VCaP (cell line): Measurements from ENCODE around the gene PCSK6.
"Not testable (repeated sequence)": the region's sequence is repeated elsewhere in the genome, so short reads cannot be mapped to it uniquely, and the experiment has no call there.

ENCODE experiments used
- H3K27ac ChIP-seq: fragments of 450-650 bp; 2 replicates; pipeline ENCODE4 v1.5.1; 2017
- TF ChIP-seq, protein P1 (sequence below): fragments of 450-650 bp; conservative IDR thresholded peaks from 2 replicates; pipeline ENCODE4 v1.5.1; 2017; ENCODE audit warnings: mild to moderate bottlenecking, moderate library complexity

PCSK6 gene

DNA sequence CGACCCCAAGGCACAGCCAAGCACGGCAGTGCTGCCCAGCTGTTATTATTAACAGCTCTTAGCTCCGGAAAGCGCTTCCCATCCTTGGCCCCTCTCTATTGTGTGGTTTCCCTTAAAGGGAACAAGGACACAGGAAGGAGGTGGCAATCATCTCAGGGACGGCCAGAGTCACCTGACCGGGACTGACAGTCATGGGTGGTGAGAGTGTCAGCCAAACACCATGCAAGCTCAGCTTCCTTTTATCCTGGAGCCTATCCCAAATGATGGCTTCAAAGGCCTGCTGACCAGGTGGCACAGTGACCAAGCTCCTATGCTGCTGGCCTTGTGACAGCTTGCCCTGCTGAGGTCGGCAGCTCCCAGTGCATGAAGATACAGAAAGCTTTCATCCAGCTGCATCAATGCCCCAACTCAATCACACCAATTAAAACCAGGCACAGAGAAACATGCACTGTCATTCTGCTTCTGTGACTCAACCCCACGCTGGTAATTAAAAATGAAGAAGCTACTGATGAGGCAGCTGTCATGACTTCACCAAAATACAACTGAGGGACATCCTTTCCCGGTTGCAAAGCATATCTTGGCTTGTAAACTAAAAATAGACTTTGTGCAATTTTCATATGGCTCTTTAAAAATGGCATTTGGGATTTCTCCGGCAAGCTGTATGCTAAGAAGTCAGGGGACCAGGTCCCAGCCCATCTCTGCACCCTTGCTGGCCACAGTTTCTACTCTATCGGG is 34.0 kb downstream of the PCSK6 start:
- H3K27ac ChIP-seq = no peak overlapping the region
- TF ChIP-seq, protein P1, sequence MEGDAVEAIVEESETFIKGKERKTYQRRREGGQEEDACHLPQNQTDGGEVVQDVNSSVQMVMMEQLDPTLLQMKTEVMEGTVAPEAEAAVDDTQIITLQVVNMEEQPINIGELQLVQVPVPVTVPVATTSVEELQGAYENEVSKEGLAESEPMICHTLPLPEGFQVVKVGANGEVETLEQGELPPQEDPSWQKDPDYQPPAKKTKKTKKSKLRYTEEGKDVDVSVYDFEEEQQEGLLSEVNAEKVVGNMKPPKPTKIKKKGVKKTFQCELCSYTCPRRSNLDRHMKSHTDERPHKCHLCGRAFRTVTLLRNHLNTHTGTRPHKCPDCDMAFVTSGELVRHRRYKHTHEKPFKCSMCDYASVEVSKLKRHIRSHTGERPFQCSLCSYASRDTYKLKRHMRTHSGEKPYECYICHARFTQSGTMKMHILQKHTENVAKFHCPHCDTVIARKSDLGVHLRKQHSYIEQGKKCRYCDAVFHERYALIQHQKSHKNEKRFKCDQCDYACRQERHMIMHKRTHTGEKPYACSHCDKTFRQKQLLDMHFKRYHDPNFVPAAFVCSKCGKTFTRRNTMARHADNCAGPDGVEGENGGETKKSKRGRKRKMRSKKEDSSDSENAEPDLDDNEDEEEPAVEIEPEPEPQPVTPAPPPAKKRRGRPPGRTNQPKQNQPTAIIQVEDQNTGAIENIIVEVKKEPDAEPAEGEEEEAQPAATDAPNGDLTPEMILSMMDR = no peak

DNA sequence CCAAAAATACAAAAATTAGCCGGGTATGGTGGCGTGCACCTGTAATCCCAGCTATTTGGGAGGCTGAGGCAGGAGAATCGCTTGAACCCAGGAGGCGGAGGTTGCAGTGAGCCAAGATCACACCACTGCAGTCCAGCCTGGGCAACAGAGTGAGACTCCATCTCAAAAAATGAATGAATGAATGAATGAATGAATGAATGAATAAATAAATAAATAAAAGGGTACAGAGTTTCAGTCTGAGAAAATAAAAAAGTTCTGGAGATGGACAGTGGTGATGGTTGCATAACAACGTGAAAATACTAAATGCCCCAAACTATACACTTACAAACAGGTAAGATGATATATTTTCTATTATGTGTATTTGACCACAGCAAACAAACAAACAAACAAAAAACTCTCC is 34.7 kb downstream of the PCSK6 start:
- H3K27ac ChIP-seq = not testable (repeated sequence)

- TF ChIP-seq, protein P1 = no peak
- H3K27ac ChIP-seq = no peak overlapping the region
Measured at GRCh38 chr15:101454365-101454764, 35.1 kb downstream of the PCSK6 start.

- TF ChIP-seq, protein P1 = no peak
Measured at GRCh38 chr15:101453123-101454120, 36.1 kb downstream of the PCSK6 start.

GRCh38 chr15:101452572-101452971 is 36.9 kb downstream of the PCSK6 start:
- TF ChIP-seq, protein P1 = no peak
- no peak overlapping the region for H3K27ac ChIP-seq

More at GRCh38 chr15:101453123-101454120, 36.1 kb downstream of the PCSK6 start:
- no peak overlapping the region for H3K27ac ChIP-seq

GRCh38 chr15:101451846-101452245 is 37.7 kb downstream of the PCSK6 start:
- H3K27ac ChIP-seq = no peak overlapping the region
- TF ChIP-seq, protein P1 = no peak

- no peak overlapping the region for H3K27ac ChIP-seq
- TF ChIP-seq, protein P1 = no peak
Measured at GRCh38 chr15:101451266-101451799, 38.2 kb downstream of the PCSK6 start.
